Esophagus (tissue), 2 donors: ENCODE measurements around the gene TCEA2. TPM values are rescaled to one million over a fixed set of nuclear protein-coding genes. Genes with fewer than 3 reads are reported as not detected.

Source experiments
- H3K27ac ChIP-seq, 2 donors: one replicate each; pipeline ENCODE4 v1.5.1; 2013; ENCODE audit warnings: low read depth in 2 of 2, mild to moderate bottlenecking in 2 of 2, inconsistent platforms in 1 of 2, low read length in 1 of 2, moderate library complexity in 1 of 2
- H3K27me3 ChIP-seq, 2 donors: one replicate each; pipeline ENCODE4 v1.6.1; 2013; ENCODE audit warnings: low read length in 2 of 2, control low read depth in 1 of 2, mild to moderate bottlenecking in 1 of 2; ENCODE audit not compliant: insufficient read depth in 2 of 2, control insufficient read depth in 1 of 2
- H3K36me3 ChIP-seq, 2 donors: one replicate each; pipeline ENCODE4 v1.6.1; 2013; ENCODE audit warnings: low read length in 1 of 2; ENCODE audit not compliant: control insufficient read depth in 2 of 2, insufficient read depth in 2 of 2
- H3K4me1 ChIP-seq, 2 donors: one replicate each; pipeline ENCODE4 v1.6.1; 2013; ENCODE audit warnings: low read length in 1 of 2; ENCODE audit not compliant: control insufficient read depth in 2 of 2, insufficient read depth in 2 of 2
- H3K4me3 ChIP-seq, 2 donors: one replicate each; pipeline ENCODE4 v1.5.1; 2013; ENCODE audit warnings: low read length in 2 of 2, mild to moderate bottlenecking in 2 of 2, low read depth in 1 of 2, moderate library complexity in 1 of 2
- H3K9me3 ChIP-seq, 2 donors: one replicate each; pipeline ENCODE4 v1.6.1; 2013; ENCODE audit warnings: mild to moderate bottlenecking in 2 of 2, low read depth in 1 of 2, low read length in 1 of 2, moderate library complexity in 1 of 2; ENCODE audit not compliant: control insufficient read depth in 2 of 2, insufficient read depth in 1 of 2
- WGBS, 2 donors: extraction: QIAGEN DNeasy Blood & Tissue Kit; methylation state at CpG; one replicate each; pipeline ENCODE4 v1.1.7; 2013; 5-methylcytosine and 5-hydroxymethylcytosine counted together
- polyA plus RNA-seq, 2 donors: library from polyadenylated mRNA; stranded (reverse); fragments of 200-250 nt; gene quantifications; one replicate each; pipeline ENCODE4 v1.2.3, GENCODE V29; 2013
- donor health status: healthy with polysubstance abuse.
- donor health status: Bipolar disorder and iron deficiency.

Gene TCEA2
- polyA plus RNA-seq, 2 donors, result 14.8 to 15.3 TPM

- H3K4me1 ChIP-seq, result peaks cover 6 to 15% of the 10 kb centered on the region in 2 donors
- no peak overlapping the region for H3K27ac ChIP-seq
- no peaks in the 10 kb centered on the region for H3K27me3 ChIP-seq
- no peaks in the 10 kb centered on the region for H3K36me3 ChIP-seq
- H3K4me3 ChIP-seq, result no peak overlapping the region
- H3K9me3 ChIP-seq, result no peaks in the 10 kb centered on the region
- 48 to 49% methylated on average over 27 of the region's 27 CpGs for WGBS, 2 donors
Observed at GRCh38 chr20:64065062-64065973, 2.3 kb downstream of the TCEA2 start.

DNA sequence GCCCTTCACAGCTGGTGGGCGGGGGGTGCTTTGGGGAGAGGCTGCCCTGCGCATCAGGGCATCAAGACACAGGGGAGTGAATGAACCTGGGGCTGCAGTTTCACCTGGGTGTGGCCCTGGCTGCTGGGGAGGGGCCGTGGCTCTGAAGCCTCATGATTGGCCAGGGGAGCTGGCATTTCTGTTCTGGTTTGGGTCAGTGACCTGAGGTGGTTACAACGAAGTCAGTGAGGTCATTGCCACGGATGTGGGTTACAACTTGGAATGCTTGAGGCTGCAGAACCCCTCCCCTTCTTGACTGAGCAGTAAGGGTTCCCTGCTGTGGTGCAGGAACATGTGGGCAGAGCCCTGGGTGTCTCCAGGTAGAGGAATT lies 3.0 kb downstream of the TCEA2 start:
- H3K9me3 ChIP-seq, result no peaks in the 10 kb centered on the region
- no peak overlapping the region for H3K4me3 ChIP-seq
- no peaks in the 10 kb centered on the region for H3K36me3 ChIP-seq
- peaks cover 6 to 15% of the 10 kb centered on the region in 2 donors for H3K4me1 ChIP-seq
- no peaks in the 10 kb centered on the region for H3K27me3 ChIP-seq
- no peak overlapping the region for H3K27ac ChIP-seq
- 46 to 49% methylated on average over 5 of the region's 5 CpGs for WGBS, 2 donors

DNA sequence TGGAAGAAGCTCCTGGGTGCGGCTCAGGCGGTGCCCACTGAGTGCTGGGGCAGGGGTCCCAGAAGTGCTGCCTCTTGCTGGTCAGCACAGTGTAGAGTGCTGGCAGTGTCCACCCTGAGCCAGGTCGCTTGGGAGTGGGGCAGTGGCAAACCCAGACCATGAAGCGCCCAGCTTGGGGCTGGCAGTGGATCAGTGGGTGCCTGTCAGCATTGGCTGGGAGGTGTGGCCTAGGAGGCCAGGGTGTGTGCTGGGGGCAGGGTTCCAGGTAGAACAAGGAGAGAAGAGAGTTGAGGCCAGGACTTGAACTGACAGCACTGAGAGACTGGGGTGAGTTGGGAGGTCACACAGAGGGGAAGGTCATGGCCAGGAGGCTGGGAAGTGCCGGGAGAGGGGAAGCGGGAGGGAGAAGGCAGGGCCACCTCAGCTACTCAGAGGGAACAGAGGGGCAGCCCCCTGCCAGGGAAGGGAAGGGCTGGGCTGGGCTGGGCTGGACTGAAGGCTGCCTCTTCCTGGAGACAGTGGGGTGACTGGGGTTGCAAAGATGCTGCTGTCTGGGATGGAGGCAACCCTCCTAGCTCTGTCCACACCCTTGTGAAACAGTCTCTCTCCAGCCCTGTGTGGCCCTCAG lies 4.1 kb downstream of the TCEA2 start:
- no peaks in the 10 kb centered on the region for H3K36me3 ChIP-seq
- WGBS, 2 donors, result 76 to 78% methylated on average over 6 of the region's 6 CpGs
- no peak overlapping the region for H3K4me3 ChIP-seq
- H3K27ac ChIP-seq, result no peak overlapping the region
- H3K4me1 ChIP-seq, result peaks cover 6 to 13% of the 10 kb centered on the region in 2 donors
- H3K9me3 ChIP-seq, result no peaks in the 10 kb centered on the region
- H3K27me3 ChIP-seq, result no peaks in the 10 kb centered on the region

DNA sequence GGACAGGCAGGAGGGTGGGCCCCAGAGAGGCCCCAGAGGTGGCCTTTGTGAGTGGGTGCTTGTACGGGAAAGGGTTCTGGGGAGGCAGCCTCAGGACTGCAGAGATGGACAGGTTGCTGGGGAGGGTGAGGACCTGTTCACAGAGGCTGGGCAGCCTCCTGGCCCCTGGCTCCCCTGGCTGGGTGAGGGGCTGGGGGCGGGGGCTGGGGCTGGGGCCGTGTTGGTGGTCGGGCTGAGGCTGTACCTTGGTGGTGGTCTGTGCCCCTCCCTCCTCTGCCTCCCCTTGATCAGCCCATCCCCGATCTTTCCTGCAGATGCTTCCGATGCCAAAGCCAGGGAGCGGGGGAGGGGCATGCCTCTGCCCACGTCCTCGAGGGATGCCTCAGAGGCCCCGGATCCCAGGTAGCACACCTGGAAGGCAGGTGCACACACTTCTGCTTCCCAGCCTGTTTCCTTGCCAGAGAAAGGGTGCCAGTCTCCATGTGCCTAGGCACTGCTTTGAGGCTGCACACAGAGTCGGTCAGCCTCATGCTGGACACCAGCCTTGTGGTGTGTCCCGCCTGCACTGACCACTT lies 4.8 kb downstream of the TCEA2 start:
- WGBS, 2 donors, result 71 to 75% methylated on average over 9 to 12 of the region's 12 CpGs
- Histone ChIP-seq H3K9me3 (no peaks in the 10 kb centered on the region), H3K27ac (no peak overlapping the region), H3K4me3 (no peak overlapping the region), H3K27me3 (no peaks in the 10 kb centered on the region), H3K36me3 (peaks cover 0 to 2% of the 10 kb centered on the region in 2 donors), H3K4me1 (peaks cover 6 to 9% of the 10 kb centered on the region in 2 donors)

DNA sequence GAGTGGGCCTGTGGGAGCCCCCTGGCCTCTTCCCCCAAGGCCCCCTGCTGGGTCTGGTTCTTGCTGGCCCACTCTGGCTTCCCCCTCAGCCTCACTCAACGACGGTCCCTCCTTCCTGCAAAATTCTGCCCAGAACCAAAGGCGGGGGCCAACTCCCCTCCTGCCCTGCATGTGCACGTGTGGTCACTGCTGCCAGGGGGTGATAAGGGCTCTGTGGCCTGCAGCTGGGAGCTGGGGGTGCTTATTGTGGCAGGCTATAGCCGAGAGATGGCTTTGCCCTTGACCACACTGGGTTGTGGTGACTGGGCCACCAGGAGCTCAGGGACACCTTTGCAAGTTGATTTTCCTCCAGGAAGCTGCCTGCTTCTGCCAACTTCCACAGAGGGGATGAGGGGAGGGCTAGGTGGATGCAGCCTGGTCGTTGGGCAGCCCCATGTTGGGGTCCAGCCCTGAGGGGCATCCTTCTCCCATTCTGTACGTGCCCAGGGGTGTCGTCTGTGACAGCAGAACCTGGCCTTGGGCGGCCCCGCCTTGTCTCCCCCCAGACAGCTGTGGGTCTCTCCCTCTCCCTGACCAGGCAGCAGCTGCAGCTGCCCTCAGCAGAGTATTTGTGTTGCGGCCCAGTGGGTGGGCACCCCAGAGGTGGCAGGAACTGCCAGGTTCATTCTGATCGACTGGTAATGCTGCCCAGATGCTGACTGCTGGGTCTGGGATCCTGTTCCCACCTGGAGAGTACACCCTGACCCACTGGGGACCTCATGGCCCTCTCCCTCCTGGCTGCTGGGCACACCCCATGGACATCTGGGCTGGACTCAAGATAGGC lies 5.6 kb downstream of the TCEA2 start:
- Histone ChIP-seq H3K9me3 (peaks cover 0 to under 1% of the 10 kb centered on the region in 2 donors), H3K4me3 (no peak overlapping the region), H3K27ac (no peak overlapping the region), H3K27me3 (no peaks in the 10 kb centered on the region), H3K4me1 (peaks cover 6 to 8% of the 10 kb centered on the region in 2 donors), H3K36me3 (peaks cover 0 to 7% of the 10 kb centered on the region in 2 donors)
- 77 to 79% methylated on average over 11 to 12 of the region's 12 CpGs for WGBS, 2 donors

DNA sequence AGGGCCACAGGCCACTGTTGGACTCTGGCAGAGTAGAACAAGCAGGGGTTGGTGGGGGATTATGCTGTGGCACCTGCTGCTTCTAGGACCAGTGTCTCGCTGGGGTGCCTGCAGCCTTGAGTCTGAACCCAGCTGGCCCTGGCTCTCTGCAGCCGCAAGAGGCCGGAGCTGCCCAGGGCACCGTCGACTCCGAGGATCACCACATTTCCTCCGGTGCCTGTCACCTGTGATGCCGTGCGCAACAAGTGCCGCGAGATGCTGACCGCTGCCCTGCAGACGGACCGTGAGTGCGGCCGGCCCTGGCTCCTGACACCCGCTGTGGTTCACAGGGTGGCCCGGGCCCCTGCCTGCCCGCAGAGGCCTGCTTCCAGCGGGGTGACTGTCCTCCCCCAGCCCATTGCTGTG lies 6.2 kb downstream of the TCEA2 start:
- peaks cover 2 to 13% of the 10 kb centered on the region in 2 donors for H3K36me3 ChIP-seq
- WGBS, 2 donors, result 90 to 92% methylated on average over 20 of the region's 20 CpGs

GRCh38 chr20:64069614-64070243 lies 6.7 kb downstream of the TCEA2 start:
- Histone ChIP-seq H3K4me1 (peaks cover 0 to 7% of the 10 kb centered on the region in 2 donors), H3K27me3 (no peaks in the 10 kb centered on the region), H3K4me3 (no peak overlapping the region), H3K36me3 (peaks cover 2 to 18% of the 10 kb centered on the region in 2 donors), H3K9me3 (peaks cover 0 to 6% of the 10 kb centered on the region in 2 donors), H3K27ac (no peak overlapping the region)
- 70 to 71% methylated on average over 14 of the region's 14 CpGs for WGBS, 2 donors

More for the DNA sequence above, 6.2 kb downstream of the TCEA2 start:
- Histone ChIP-seq H3K4me1 (peaks cover 3 to 9% of the 10 kb centered on the region in 2 donors), H3K27me3 (no peaks in the 10 kb centered on the region), H3K27ac (no peak overlapping the region), H3K9me3 (peaks cover 0 to 6% of the 10 kb centered on the region in 2 donors), H3K4me3 (no peak overlapping the region)

GRCh38 chr20:64070244-64070993 lies 7.4 kb downstream of the TCEA2 start:
- H3K4me3 ChIP-seq, result no peak overlapping the region
- peaks cover 0 to 6% of the 10 kb centered on the region in 2 donors for H3K9me3 ChIP-seq
- WGBS, 2 donors, result 91 to 94% methylated on average over 31 of the region's 31 CpGs
- H3K27ac ChIP-seq, result no peak overlapping the region
- no peaks in the 10 kb centered on the region for H3K27me3 ChIP-seq
- peaks cover 0 to 7% of the 10 kb centered on the region in 2 donors for H3K4me1 ChIP-seq
- peaks cover 2 to 25% of the 10 kb centered on the region in 2 donors for H3K36me3 ChIP-seq
